Hypothalamus (tissue), 51 donors: Measurements from ENCODE around the gene PAX6.

ENCODE experiments used
- DNase-seq, 51 donors: peaks; one replicate each; lab custom pipeline; 2025; lab: John Stamatoyannopoulos, UW

The PAX6 gene

DNA sequence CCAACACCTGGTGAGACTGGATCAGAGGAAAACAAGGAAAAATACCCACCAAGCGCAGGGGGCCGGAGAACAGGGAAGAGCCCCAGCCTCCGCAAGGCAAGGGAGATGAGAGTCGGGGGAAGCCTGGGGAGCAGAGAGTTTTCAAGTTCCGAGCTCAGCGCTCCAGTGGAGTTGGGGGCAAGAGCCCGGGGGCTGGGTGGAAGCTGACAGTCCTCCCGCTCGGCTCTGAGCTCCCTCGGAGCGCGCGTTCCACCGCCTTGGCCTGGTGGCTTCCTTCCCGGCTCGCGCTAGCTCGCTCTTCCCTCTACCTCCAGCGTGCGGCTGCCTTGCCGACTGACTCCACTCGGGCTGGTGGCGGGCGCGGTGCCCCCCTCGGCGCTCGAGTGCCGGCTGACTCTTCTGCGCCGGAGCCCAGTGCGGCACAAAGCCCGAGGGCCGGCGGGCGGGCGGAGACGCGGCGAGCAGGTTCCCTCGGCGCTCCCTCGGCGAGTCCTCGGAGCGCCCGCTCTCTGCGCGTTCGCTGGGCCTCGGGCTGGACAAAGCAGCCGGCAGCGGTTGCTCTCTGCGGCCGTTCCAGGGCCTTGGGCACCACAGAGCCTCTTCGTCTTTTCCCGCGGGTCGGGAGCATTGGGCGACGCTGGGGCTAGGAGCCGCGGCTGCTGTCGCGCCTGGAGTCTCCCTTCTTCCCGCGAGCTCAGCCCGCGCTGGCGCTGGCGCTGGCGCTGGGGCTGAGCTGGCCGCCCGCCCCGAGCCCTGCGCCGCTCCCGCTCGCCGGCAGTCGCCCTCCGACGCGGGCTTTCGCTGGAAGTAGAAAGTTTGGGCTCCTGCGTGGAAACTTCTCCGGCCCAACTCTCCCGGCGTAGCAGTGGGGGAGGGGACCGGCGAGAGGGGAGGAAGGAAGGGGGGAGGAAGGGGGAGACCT is 1.0 kb downstream of the PAX6 start:
- DNase-seq: peak in 1 of 51 donors; percentile 15

DNA sequence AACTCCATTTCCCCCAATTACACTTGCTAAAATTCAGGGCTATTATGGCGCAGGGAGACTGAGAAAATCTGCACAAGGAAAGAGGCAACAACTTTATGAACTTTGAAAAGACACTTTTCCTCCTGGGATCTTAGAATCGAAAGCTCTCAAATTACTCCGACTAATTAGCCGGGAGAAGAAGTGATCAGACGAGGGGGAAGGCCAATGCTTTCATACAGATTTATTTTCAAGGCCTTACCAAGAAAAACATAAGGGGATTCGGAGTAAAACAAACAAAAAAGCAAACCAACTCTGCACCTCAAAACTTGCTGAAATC is 1.6 kb downstream of the PAX6 start:
- DNase-seq: no peak

DNA sequence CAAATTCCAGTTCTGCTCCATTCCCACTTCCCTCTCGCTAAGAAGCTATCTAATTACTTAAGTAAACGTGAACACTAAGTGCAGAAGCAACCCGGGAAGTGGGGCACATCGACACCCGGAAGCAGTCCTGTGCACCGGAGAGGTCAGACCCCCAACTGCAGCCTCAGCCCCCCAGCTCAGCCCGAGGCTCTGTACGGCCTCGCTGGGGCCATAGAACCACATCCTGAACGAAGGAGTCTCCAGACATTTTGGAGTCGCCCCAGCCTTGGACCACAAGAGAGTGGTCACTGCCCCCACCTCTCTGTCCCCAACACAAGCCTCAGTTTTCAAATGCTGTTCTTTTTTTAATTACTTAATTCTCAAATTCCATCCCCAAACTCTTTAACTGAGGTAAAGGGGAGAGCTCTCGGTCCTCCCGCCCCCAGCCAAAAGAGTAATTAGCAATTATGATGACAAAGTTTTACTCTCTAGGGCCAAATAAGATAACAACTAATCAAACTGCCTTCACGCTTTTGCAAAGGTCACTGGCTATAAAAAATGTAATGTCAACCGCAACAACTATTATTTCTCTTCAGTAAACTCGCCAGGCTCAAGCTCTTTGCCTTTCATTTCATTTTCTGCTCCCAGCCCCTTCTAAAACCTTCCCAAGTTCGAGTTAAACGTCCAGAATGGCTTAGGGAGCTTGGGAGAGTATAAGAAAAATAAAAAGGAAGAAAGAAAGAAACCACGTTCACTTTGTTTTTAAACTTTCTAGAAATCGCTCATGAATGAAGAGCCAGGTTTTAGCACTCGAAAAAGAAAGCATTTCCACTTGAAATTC is 2.2 kb downstream of the PAX6 start:
- no peak for DNase-seq

DNA sequence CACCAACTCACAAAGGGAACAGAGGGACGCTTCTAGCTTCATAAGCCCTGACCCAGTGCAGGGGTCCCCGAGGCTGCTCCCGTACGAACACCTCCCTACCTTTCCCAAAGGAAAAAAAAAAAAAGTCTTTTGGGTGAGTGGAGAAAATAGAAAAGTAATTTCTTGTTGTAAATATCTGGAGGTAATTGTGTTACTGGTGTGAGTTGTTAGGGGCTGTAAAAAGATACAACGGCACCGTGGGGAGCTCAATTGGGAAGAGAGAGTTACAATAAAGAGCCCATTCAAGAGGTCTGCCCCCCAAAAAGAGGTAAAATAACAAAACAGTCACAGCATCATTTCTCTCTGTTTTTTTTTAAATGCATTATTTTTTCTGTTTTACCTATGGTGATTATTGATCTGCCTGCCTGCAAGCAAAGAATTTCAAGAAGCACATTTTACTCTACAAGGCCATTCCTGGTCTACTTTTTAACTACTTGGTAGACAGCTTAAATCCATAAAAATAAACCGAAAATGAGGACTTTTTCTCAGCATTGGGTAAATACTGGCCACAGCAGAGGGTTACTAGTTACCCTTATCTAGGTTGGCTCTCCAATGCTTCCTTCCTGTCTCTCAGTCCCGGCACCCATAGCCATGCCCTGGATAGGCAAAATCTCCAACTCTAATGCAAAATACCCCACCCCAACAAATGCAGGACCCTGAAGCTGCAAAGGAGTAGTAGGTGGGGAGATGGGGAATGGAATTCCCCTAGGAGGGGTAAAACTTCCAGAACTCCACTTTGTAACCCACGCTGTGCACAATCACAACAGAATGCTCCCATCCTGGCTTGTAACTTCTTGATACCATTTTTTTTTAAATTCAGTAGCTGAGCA is 3.1 kb downstream of the PAX6 start:
- no peak for DNase-seq

DNA sequence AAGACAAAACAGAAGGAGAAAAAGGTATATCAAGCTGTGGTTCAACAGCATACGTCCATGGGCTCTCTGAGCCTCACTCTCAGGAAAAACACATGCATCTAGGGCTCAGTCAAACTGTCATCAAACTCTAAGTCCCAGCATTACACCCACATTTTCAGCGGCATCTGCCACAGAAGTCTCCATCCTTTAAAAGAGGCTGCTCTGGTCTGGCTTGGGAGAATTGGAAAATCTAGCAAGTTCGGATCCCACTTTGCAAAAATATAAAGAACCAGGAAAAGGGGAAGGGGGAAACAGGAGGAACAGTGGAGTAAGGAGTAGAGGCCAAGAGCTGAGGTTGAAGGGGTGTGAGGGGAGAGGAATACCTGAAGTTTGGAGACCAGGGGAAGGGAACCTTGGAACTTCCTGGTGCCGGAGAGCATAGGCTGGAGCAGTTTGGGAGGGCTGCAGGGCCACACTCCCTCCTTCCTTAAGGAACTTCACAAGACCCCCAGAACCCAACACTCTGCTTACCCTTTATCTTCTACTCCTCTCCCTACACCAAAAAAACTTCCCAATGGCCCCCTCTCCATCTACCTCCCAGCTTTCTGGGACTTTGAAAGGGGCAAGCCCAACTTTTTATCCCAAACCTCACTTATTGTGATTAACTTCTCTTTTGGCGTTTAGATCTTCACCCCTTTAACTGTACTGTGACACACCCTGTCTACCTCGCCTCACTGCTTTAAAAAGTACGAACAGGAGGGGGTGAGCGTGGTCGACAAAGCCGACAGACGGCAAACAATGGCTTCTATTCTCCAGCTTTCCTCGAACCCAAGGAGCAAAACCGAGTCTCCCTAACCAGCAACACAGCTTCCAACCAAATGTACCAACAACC is 4.0 kb downstream of the PAX6 start:
- DNase-seq: no peak

DNA sequence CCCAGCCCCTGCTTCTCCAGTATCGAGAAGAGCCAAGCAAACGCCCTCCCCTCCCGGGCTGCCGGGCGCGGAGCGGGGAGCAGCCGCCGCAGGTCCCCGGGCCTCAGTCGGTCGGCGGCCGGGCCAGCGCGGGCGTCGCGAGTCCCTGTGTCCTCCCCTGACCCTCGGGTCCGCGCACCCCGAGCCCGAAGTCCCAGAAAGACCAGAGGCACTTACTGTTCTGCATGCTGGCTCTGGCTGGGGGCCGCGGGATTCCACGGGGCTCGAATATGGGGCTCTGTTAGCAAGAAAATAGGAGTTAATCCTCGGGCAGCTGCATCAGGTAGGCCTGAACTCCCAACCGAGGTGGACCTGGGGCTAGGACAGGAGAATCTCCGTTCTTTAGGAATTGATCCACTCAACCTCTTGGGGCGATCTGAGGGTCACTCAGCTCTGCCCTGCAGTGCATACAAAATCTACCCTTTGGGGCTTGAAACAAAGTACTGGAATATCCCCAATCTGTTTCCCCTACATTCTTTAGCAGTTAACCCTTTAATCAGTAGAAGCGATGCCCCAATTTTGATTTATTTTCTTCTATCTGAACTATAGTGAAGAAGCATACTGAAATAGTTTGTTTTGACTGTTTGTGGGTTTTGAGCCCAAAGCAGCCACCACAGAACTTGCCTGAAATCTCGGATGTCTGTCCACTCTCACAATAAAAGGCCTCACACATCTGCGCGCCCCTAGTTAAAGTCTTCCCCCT is 4.8 kb downstream of the PAX6 start:
- DNase-seq: no peak

DNA sequence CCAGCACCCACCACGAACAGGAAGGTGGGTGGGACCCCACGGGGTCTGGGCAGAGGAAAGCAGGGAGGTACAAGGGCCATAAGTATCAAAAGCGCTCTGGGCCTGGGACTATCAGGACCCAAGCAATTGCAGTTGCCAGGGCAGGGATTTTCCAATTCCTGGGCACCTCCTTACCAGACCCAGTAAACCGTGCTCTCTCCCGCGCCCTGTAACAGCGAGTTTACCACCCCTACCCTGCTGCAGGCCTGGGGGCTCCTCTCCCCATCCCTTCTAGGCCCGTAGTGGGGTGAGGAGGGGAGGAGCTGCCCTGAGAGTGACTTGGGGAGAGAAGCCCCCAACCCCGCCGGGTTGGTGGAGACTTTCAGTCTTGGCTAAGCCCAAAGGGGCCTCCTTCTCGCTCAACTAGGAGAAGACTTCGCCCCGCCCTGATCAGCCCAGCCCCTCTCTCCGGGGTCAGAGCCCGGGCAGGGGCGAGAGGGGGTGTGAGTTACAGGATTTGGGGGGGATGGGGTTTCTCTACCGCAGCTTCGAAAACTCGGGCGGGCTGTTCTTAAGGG is 5.4 kb downstream of the PAX6 start:
- DNase-seq: no peak

DNA sequence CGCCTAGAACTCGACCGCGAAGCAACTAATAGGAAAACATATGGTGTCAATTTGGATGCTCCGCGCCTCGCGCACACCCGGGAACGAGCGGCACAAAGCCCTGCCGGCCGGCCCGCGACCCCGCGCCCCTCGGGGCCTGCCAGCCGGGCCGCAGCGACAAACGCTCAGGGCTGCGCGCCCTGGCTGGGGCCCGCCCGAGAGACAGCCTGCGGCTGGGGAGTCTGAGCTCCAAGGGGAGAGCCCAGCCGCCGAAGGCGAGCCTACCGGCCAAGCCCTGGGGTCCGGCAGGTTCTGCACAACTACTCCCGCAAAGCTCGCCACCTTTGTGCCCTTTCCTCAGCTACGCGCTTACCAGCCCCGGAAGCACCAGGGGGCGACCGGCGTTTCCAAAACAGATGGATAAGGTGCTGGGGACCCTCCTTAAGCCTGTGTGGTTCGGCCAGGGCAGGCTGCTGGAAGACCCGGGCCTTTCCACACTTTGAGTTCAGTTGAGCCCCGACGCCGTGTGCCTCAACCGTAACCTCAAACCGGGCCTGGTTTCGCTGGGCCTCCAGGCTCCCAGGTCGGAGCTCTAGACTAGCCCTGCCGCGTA is 6.0 kb downstream of the PAX6 start:
- DNase-seq: no peak

DNA sequence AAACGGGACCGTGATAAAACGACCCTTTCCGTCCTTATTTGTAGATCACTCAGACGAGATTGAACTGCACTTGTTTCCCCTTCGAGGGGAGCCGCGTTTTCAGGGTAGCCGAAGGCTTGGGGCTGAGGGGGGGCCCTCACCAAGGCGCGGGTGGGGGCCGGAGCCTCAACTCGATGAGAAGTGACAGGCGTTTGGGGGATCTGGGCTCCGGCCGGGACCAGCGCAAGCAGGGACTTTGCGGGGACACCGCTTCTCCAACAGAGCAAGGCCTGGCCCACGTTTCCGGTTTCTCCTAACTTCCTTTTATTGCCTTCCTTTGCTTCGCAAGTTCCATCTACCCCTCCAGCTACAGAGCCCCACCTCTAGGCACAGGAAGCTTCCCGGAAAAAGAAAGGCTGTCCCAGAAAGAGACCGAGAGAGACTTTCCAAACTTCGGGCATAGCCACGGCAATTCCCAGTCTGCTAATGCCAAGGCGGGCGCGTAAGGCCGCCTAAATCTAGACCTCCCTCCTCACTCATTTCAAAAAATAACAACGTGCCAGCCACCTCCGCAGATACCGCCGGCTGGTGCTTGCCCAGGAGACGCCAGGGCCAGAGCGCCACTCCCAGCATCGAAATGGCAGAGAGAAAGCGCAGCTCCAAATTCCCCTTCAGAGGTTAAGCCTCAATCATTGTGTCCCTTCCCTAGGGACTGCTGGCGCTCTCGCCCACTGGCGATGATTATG is 6.6 kb downstream of the PAX6 start:
- DNase-seq: no peak

DNA sequence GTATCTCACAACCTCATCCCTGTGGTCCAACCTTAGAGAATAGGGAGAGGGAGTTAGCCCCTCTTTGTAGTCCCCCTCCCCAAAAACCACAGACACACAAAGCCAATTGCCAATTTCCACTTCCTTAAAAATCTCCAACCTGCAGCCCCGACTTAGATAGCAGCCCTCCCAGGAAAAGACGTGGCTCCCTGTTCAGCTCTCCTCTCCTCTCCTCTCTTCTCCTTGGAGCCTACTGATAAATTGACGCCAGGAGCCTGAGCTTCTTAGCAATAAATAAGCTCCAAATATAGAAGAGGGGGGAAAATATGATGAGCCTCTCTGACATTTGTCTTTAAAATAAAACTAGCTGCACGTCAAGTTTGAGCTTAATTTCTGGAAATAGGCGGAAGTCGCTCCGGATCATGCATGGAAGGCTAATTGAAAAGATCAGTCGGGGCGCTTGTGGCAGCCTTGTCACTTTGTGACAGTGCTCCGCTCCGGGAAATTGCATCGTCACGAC is 7.3 kb downstream of the PAX6 start:
- DNase-seq: no peak

DNA sequence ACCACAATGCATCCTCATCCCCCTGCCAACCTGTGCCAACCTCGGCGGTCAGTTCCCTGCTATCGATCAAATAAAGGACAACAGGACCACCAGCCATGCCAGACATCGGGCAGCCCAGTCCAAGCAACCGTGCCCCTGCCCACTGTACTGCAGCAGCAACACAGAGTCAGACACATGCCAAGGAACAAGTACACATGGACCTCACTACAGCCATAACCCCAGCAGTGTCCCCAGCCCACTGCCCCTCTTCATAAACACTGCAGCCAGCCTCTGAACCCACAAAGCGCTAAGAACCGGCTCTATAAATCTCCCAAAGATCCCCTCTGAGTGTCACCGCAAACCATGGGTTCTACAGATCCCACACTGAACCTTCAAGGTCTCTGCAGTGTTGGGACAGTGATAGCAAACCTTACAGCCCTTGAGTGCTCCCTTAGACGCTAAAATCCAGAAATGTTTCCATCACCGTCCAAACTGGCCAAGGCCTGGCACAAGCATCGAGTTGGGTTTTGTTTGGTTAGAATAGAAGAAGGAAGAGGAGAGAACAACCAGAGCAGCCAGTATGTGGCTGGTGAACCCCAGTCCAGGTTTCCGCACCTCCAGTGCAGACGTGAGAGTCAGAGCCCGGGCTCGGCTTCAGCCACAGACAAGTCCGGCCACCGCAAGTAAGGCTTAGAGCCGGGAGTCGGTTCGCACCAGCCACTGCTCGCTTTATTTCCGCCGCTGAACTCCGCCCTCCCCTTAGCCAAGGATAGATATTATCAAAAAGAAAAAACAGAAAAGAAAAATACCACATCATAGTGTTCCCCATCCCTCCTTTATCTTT is 7.9 kb downstream of the PAX6 start:
- DNase-seq: no peak

DNA sequence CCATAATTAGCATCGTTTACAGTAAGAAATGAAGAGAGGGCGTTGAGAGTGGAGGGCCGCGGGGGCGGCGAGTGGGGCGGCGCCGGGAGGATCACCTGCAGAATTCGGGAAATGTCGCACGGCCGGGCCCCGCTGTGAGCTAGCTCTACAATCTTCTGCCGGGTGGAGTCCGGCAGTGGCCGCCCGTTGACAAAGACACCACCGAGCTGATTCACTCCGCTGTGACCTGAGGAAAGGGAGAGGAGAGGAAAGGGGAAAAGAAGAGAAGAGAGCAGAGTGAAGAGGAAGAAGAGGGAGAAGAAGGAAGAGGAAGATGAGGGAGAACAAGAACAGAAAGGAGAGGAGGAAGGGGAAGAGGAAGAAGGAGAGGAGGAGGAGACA is 8.5 kb downstream of the PAX6 start:
- no peak for DNase-seq

DNA sequence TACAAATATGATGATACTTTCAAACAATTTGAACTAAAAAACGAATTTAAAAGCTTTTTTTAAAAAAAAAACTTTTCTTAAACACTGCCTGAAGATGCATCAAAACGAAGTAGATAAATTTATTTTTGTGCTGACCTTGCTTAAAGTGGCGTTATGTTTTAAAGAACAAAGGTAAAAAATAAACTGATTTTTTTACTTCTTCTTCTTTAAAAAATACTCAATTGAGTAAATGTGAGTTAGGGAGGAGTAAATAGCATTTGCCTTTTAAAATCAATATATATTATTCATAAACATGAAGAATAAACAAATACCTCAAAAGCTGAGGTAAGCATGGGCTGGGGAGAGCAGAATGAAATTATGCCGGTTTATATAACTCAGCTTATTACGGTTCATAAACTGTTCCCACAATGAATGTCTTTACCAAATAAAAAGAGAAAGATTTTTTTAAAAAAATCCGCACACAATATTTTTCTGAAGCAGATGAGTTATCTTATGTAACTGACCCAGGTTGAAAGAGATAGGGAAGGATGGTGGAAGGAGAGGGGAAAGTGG is 9.0 kb downstream of the PAX6 start:
- no peak for DNase-seq

DNA sequence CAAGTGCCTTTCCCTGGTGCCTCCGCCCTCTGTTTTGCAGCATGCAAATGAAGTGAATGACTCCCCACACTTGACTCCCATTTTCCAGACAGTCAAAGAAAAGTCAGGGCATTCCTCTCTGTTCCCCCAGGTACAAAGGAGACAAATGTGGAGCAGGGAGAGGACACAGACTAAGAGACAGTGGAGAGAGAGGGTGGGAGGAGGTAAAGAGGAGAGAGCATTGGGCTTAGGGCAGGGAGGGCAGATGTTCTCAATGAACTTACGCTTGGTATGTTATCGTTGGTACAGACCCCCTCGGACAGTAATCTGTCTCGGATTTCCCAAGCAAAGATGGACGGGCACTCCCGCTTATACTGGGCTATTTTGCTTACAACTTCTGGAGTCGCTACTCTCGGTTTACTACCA is 9.8 kb downstream of the PAX6 start:
- no peak for DNase-seq

DNA sequence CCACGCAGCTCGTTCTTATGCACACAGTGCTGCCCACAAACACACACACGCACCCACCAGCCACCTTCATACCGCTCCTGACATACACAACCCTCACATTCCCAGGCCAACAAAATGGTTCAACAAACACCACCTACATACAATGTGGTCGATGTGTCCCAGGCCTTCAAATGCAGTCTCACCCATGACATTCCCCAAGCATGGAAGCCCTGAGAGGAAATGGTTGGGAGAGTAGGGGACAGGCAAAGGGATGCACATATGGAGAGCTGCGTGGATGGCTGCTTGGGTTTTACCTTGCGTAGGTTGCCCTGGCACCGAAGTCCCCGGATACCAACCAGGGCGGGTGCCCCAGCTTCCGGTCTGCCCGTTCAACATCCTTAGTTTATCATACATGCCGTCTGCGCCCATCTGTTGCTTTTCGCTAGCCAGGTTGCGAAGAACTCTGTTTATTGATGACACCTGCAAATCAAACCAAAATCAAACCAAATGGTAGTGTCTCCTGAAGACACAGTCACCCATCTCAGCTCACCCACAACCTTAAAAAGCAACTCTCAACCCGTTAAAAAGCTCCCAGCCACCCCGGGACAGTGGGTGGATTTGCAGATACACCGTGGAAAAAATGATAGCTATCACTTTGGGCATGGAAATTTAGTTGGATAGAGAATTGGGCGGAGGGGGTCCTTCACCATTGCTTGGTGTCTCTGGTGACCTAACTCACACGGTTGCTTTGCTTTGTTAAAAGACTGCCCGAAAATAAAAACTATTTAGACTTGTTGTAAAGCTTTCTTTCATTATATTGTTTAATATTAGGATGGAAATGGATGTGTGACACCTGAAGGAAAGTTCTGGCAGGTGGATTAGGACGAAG is 10.5 kb downstream of the PAX6 start:
- DNase-seq: no peak
